Dendritic cell treated with granulocyte-macrophage colony-stimulating factor and Interleukin-4, amounts not matched to agents 40 ng/mL and 50 ng/mL, for 4 days (primary cell): ENCODE data around the gene HPRT1.
"Not testable (repeated sequence)": the region's sequence is repeated elsewhere in the genome, so short reads cannot be mapped to it uniquely, and the experiment has no call there.

ENCODE experiments used
- H3K27ac Mint-ChIP-seq: one replicate; pipeline ENCODE4 v1.8.0; 2022; ENCODE audit warnings: mild to moderate bottlenecking, mixed read lengths
- H3K27me3 Mint-ChIP-seq: one replicate; pipeline ENCODE4 v1.8.0; 2022; ENCODE audit warnings: mild to moderate bottlenecking, mixed read lengths
- H3K36me3 Mint-ChIP-seq: one replicate; pipeline ENCODE4 v1.8.0; 2022; ENCODE audit warnings: low read depth, mixed read lengths
- H3K4me1 Mint-ChIP-seq: one replicate; pipeline ENCODE4 v1.8.0; 2022; ENCODE audit warnings: low read depth, mixed read lengths
- H3K4me3 Mint-ChIP-seq: one replicate; pipeline ENCODE4 v1.8.0; 2022; ENCODE audit warnings: mild to moderate bottlenecking, moderate library complexity, mixed read lengths
- H3K9me3 Mint-ChIP-seq: one replicate; pipeline ENCODE4 v1.8.0; 2022; ENCODE audit warnings: mixed read lengths
- intact Hi-C: fragments of 100-400 bp; cut with micrococcal nuclease; formaldehyde crosslinking; loops from one replicate; pipeline ENCODE4 v1.15.0; 2022

Gene HPRT1

GRCh38 chrX:134457708-134458107 lies 2.3 kb upstream of the HPRT1 start:
- Mint-ChIP-seq H3K4me1 (no peaks in the 10 kb centered on the region), H3K9me3 (no peaks in the 10 kb centered on the region), H3K4me3 (no peak overlapping the region), H3K27me3 (peaks cover 1% of the 10 kb centered on the region), H3K27ac (no peak overlapping the region), H3K36me3 (no peaks in the 10 kb centered on the region)
- intact Hi-C loops = no loop called here

GRCh38 chrX:134459683-134460004 lies 321 bp upstream of the HPRT1 start:
- intact Hi-C loops = no loop called here
- no peaks in the 10 kb centered on the region for H3K4me1 Mint-ChIP-seq
- H3K4me3 Mint-ChIP-seq = peak overlapping the region; percentile 88
- H3K36me3 Mint-ChIP-seq = no peaks in the 10 kb centered on the region
- no peaks in the 10 kb centered on the region for H3K9me3 Mint-ChIP-seq
- H3K27ac Mint-ChIP-seq = peak overlapping the region; percentile 88
- H3K27me3 Mint-ChIP-seq = peaks cover 1% of the 10 kb centered on the region

GRCh38 chrX:134460862-134461220 lies 876 bp downstream of the HPRT1 start:
- Mint-ChIP-seq H3K9me3 (no peaks in the 10 kb centered on the region), H3K27me3 (peaks cover 1% of the 10 kb centered on the region), H3K27ac (peak overlapping the region; percentile 88), H3K4me1 (no peaks in the 10 kb centered on the region), H3K4me3 (peak overlapping the region; percentile 88), H3K36me3 (no peaks in the 10 kb centered on the region)
- intact Hi-C loops = no loop called here

- Mint-ChIP-seq H3K27ac (no peak overlapping the region), H3K36me3 (no peaks in the 10 kb centered on the region), H3K4me3 (peak overlapping the region; percentile 88), H3K4me1 (no peaks in the 10 kb centered on the region), H3K9me3 (no peaks in the 10 kb centered on the region), H3K27me3 (peaks cover 1% of the 10 kb centered on the region)
- intact Hi-C loops = no loop called here
Observed at GRCh38 chrX:134461437-134461836, 1.5 kb downstream of the HPRT1 start.

- no peaks in the 10 kb centered on the region for H3K4me1 Mint-ChIP-seq
- intact Hi-C loops = no loop called here
- no peaks in the 10 kb centered on the region for H3K36me3 Mint-ChIP-seq
- no peak overlapping the region for H3K27ac Mint-ChIP-seq
- H3K4me3 Mint-ChIP-seq = no peak overlapping the region
- H3K27me3 Mint-ChIP-seq = peaks cover 1% of the 10 kb centered on the region
- no peaks in the 10 kb centered on the region for H3K9me3 Mint-ChIP-seq
Observed at GRCh38 chrX:134462927-134463326, 3.0 kb downstream of the HPRT1 start.

GRCh38 chrX:134464453-134464852 lies 4.5 kb downstream of the HPRT1 start:
- H3K4me1 Mint-ChIP-seq, H3K27me3 Mint-ChIP-seq, H3K4me3 Mint-ChIP-seq, intact Hi-C loops, H3K9me3 Mint-ChIP-seq, H3K36me3 Mint-ChIP-seq, H3K27ac Mint-ChIP-seq: not testable (repeated sequence)

GRCh38 chrX:134469486-134469885 lies 9.5 kb downstream of the HPRT1 start:
- H3K27ac Mint-ChIP-seq = no peak overlapping the region
- H3K4me1 Mint-ChIP-seq = no peaks in the 10 kb centered on the region
- no peaks in the 10 kb centered on the region for H3K27me3 Mint-ChIP-seq

GRCh38 chrX:134470013-134470412 lies 10.0 kb downstream of the HPRT1 start:
- intact Hi-C loops = no loop called here
- Mint-ChIP-seq H3K27me3 (no peaks in the 10 kb centered on the region), H3K4me3 (no peak overlapping the region), H3K36me3 (peaks cover 2% of the 10 kb centered on the region), H3K9me3 (no peaks in the 10 kb centered on the region), H3K27ac (no peak overlapping the region), H3K4me1 (no peaks in the 10 kb centered on the region)

More at GRCh38 chrX:134469486-134469885, 9.5 kb downstream of the HPRT1 start:
- no peaks in the 10 kb centered on the region for H3K36me3 Mint-ChIP-seq
- intact Hi-C loops = no loop called here
- no peak overlapping the region for H3K4me3 Mint-ChIP-seq
- H3K9me3 Mint-ChIP-seq = no peaks in the 10 kb centered on the region

- no peaks in the 10 kb centered on the region for H3K4me1 Mint-ChIP-seq
- H3K27me3 Mint-ChIP-seq = no peaks in the 10 kb centered on the region
- H3K9me3 Mint-ChIP-seq = no peaks in the 10 kb centered on the region
- peaks cover 17% of the 10 kb centered on the region for H3K36me3 Mint-ChIP-seq
- intact Hi-C loops = no loop called here
- H3K4me3 Mint-ChIP-seq = no peak overlapping the region
- no peak overlapping the region for H3K27ac Mint-ChIP-seq
Observed at GRCh38 chrX:134472041-134472440, 12.1 kb downstream of the HPRT1 start.

GRCh38 chrX:134476284-134476683 lies 16.3 kb downstream of the HPRT1 start:
- intact Hi-C loops = no loop called here
- H3K36me3 Mint-ChIP-seq = peaks cover 17% of the 10 kb centered on the region
- no peak overlapping the region for H3K4me3 Mint-ChIP-seq
- H3K4me1 Mint-ChIP-seq = no peaks in the 10 kb centered on the region
- no peaks in the 10 kb centered on the region for H3K27me3 Mint-ChIP-seq
- H3K27ac Mint-ChIP-seq = no peak overlapping the region
- H3K9me3 Mint-ChIP-seq = no peaks in the 10 kb centered on the region

GRCh38 chrX:134478374-134478773 lies 18.4 kb downstream of the HPRT1 start:
- H3K4me3 Mint-ChIP-seq = no peak overlapping the region
- H3K27me3 Mint-ChIP-seq = no peaks in the 10 kb centered on the region
- intact Hi-C loops = no loop called here
- H3K27ac Mint-ChIP-seq = no peak overlapping the region
- H3K36me3 Mint-ChIP-seq = peaks cover 24% of the 10 kb centered on the region
- no peaks in the 10 kb centered on the region for H3K4me1 Mint-ChIP-seq
- no peaks in the 10 kb centered on the region for H3K9me3 Mint-ChIP-seq

- intact Hi-C loops = loop anchor here (5.0 kb wide), 1 partner anchor 302 kb away; no protein-coding TSS in a partner anchor
- Mint-ChIP-seq H3K36me3 (peaks cover 22% of the 10 kb centered on the region), H3K4me1 (no peaks in the 10 kb centered on the region), H3K4me3 (no peak overlapping the region), H3K9me3 (no peaks in the 10 kb centered on the region), H3K27me3 (no peaks in the 10 kb centered on the region), H3K27ac (no peak overlapping the region)
Observed at GRCh38 chrX:134480061-134480460, 20.1 kb downstream of the HPRT1 start.

- H3K27ac Mint-ChIP-seq = no peak overlapping the region
- H3K27me3 Mint-ChIP-seq = no peaks in the 10 kb centered on the region
- no peak overlapping the region for H3K4me3 Mint-ChIP-seq
- peaks cover 9% of the 10 kb centered on the region for H3K36me3 Mint-ChIP-seq
- no peaks in the 10 kb centered on the region for H3K9me3 Mint-ChIP-seq
- intact Hi-C loops = loop anchor here (5.0 kb wide), 1 partner anchor 301 kb away; no protein-coding TSS in a partner anchor
- no peaks in the 10 kb centered on the region for H3K4me1 Mint-ChIP-seq
Observed at GRCh38 chrX:134481339-134481738, 21.4 kb downstream of the HPRT1 start.

GRCh38 chrX:134482371-134482770 lies 22.4 kb downstream of the HPRT1 start:
- intact Hi-C loops = loop anchor here (5.0 kb wide), 1 partner anchor 300 kb away; no protein-coding TSS in a partner anchor
- Mint-ChIP-seq H3K4me1 (no peaks in the 10 kb centered on the region), H3K36me3 (peaks cover 7% of the 10 kb centered on the region), H3K4me3 (no peak overlapping the region), H3K27ac (no peak overlapping the region), H3K27me3 (no peaks in the 10 kb centered on the region), H3K9me3 (no peaks in the 10 kb centered on the region)

GRCh38 chrX:134484039-134484438 lies 24.1 kb downstream of the HPRT1 start:
- Mint-ChIP-seq H3K36me3 (peaks cover 7% of the 10 kb centered on the region), H3K27ac (no peak overlapping the region), H3K4me1 (no peaks in the 10 kb centered on the region), H3K27me3 (no peaks in the 10 kb centered on the region), H3K9me3 (no peaks in the 10 kb centered on the region), H3K4me3 (no peak overlapping the region)
- intact Hi-C loops = loop anchor here (5.0 kb wide), 1 partner anchor 298 kb away; no protein-coding TSS in a partner anchor
